Osteoblast (primary cell): ENCODE results near the gene ZDHHC4. TPM values are rescaled to one million over a fixed set of nuclear protein-coding genes. Genes with fewer than 3 reads are reported as not detected.

Source experiments
- DNase-seq: peaks from one replicate; pipeline ENCODE4 v3.0.0; 2011; ENCODE audit warnings: low spot score, mixed read lengths; ENCODE audit not compliant: insufficient read length; ENCODE audit errors: missing footprints
- H2AFZ ChIP-seq: 2 replicates; pipeline ENCODE4 v1.6.0; 2011; ENCODE audit warnings: mild to moderate bottlenecking, low read length
- H3K27ac ChIP-seq: 2 replicates; pipeline ENCODE4 v1.5.1; 2011; ENCODE audit warnings: mild to moderate bottlenecking, low read depth, low read length, moderate library complexity
- H3K27me3 ChIP-seq: 2 replicates; pipeline ENCODE4 v1.6.0; 2012; ENCODE audit warnings: mild to moderate bottlenecking, control low read depth, inconsistent platforms, low read length, moderate library complexity; ENCODE audit not compliant: insufficient read depth
- H3K36me3 ChIP-seq: 2 replicates; pipeline ENCODE4 v1.5.1; 2011; ENCODE audit warnings: mild to moderate bottlenecking, low read length, control low read depth, moderate library complexity; ENCODE audit not compliant: insufficient read depth
- H3K4me1 ChIP-seq: 2 replicates; pipeline ENCODE4 v1.5.1; 2011; ENCODE audit warnings: mild to moderate bottlenecking, low read length, control low read depth, moderate library complexity; ENCODE audit not compliant: insufficient read depth
- H3K4me2 ChIP-seq: 2 replicates; pipeline ENCODE4 v1.6.0; 2011; ENCODE audit warnings: mild to moderate bottlenecking, low read length; ENCODE audit not compliant: insufficient read depth
- H3K4me3 ChIP-seq: fragments of 200-600 bp; sonication (generic); 3 replicates; pipeline ENCODE4 v1.5.1; 2012; ENCODE audit warnings: mild to moderate bottlenecking, low read length, inconsistent platforms; ENCODE audit not compliant: insufficient read depth
- H3K79me2 ChIP-seq: 2 replicates; pipeline ENCODE4 v1.6.0; 2012; ENCODE audit warnings: mild to moderate bottlenecking, low read length, control low read depth, inconsistent platforms; ENCODE audit not compliant: insufficient read depth
- H3K9me3 ChIP-seq: 2 replicates; pipeline ENCODE4 v1.5.1; 2011; ENCODE audit warnings: low read depth, low read length, control low read depth
- H4K20me1 ChIP-seq: 2 replicates; pipeline ENCODE4 v1.6.0; 2012; ENCODE audit warnings: mild to moderate bottlenecking, low read length, control low read depth; ENCODE audit not compliant: insufficient read depth
- CTCF ChIP-seq: IDR thresholded peaks from 2 replicates; pipeline ENCODE4 v1.5.1; 2011; ENCODE audit warnings: mild to moderate bottlenecking, low read depth, low read length, moderate library complexity; ENCODE audit errors: extremely low read depth
- total RNA-seq: library from RNA; depleted of rRNA; stranded (reverse); fragments of >200 nt; gene quantifications from 2 replicates; pipeline ENCODE4 v1.2.3, GENCODE V29; 2012

Gene ZDHHC4
- total RNA-seq, 1 donor, result 51.0 TPM

GRCh38 chr7:6604458-6604857 lies 27.2 kb downstream of the ZDHHC4 start:
- Histone ChIP-seq H3K27me3 (no peaks in the 10 kb centered on the region), H3K79me2 (no peaks in the 10 kb centered on the region), H3K9me3 (no peaks in the 10 kb centered on the region), H2AFZ (no peak overlapping the region), H3K27ac (no peak overlapping the region), H3K36me3 (peaks cover 30% of the 10 kb centered on the region), H4K20me1 (peaks cover 4% of the 10 kb centered on the region), H3K4me1 (no peaks in the 10 kb centered on the region), H3K4me3 (no peak overlapping the region), H3K4me2 (no peak overlapping the region)
- DNase-seq, result peak; percentile 31
- no peak for TF ChIP-seq CTCF

- H3K36me3 ChIP-seq, result peaks cover 13% of the 10 kb centered on the region
- DNase-seq, result peak; percentile 52
- no peaks in the 10 kb centered on the region for H3K27me3 ChIP-seq
- TF ChIP-seq CTCF, result no peak
- peaks cover 2% of the 10 kb centered on the region for H4K20me1 ChIP-seq
- no peak overlapping the region for H3K4me2 ChIP-seq
- no peak overlapping the region for H2AFZ ChIP-seq
- H3K9me3 ChIP-seq, result no peaks in the 10 kb centered on the region
- H3K79me2 ChIP-seq, result no peaks in the 10 kb centered on the region
- no peak overlapping the region for H3K4me3 ChIP-seq
- no peak overlapping the region for H3K27ac ChIP-seq
- no peaks in the 10 kb centered on the region for H3K4me1 ChIP-seq
Measured at GRCh38 chr7:6606866-6607583, 29.8 kb downstream of the ZDHHC4 start.

GRCh38 chr7:6607651-6608051 lies 30.4 kb downstream of the ZDHHC4 start:
- no peak overlapping the region for H3K4me3 ChIP-seq
- no peaks in the 10 kb centered on the region for H3K27me3 ChIP-seq
- H3K4me2 ChIP-seq, result no peak overlapping the region
- no peaks in the 10 kb centered on the region for H3K4me1 ChIP-seq
- H4K20me1 ChIP-seq, result no peaks in the 10 kb centered on the region
- no peaks in the 10 kb centered on the region for H3K9me3 ChIP-seq
- no peaks in the 10 kb centered on the region for H3K79me2 ChIP-seq
- peak; percentile 62 for DNase-seq
- peaks cover 7% of the 10 kb centered on the region for H3K36me3 ChIP-seq
- no peak overlapping the region for H2AFZ ChIP-seq
- H3K27ac ChIP-seq, result no peak overlapping the region
- TF ChIP-seq CTCF, result no peak

GRCh38 chr7:6608081-6608480 lies 30.8 kb downstream of the ZDHHC4 start:
- no peaks in the 10 kb centered on the region for H3K79me2 ChIP-seq
- no peak for TF ChIP-seq CTCF
- peaks cover 6% of the 10 kb centered on the region for H3K36me3 ChIP-seq
- H3K27ac ChIP-seq, result no peak overlapping the region
- H2AFZ ChIP-seq, result no peak overlapping the region
- H3K4me2 ChIP-seq, result no peak overlapping the region
- no peaks in the 10 kb centered on the region for H3K9me3 ChIP-seq
- peak; percentile 62 for DNase-seq
- no peaks in the 10 kb centered on the region for H4K20me1 ChIP-seq
- no peaks in the 10 kb centered on the region for H3K4me1 ChIP-seq
- H3K4me3 ChIP-seq, result no peak overlapping the region
- no peaks in the 10 kb centered on the region for H3K27me3 ChIP-seq
